HepG2 (cell line): Measurements from ENCODE around the gene SLC23A3. TPM values are rescaled to one million over a fixed set of nuclear protein-coding genes. Genes with fewer than 3 reads are reported as not detected.

Experiments
- ATAC-seq: fragments of 200-7000 bp; cut with Tn5 transposase; 3 replicates; pipeline ENCODE4 v1.9.1; 2020; ENCODE audit warnings: mild to moderate bottlenecking, moderate library complexity
- BruUV-seq: library from RNA; stranded (reverse); fragments of 400-500 nt; replicated peaks from 2 replicates; lab custom pipeline; 2021; lab: Mats Ljungman, UMichigan
- CTCF ChIA-PET: fragments of 300-600 bp; formaldehyde crosslinking; extraction: SDS; loops from one replicate; lab custom pipeline; 2021; ENCODE audit warnings: low total read pairs, inconsistent platforms, low intra/inter-chr PET ratio; lab: Yijun Ruan, JAX
- POLR2A ChIA-PET: fragments of 350-600 bp; sonication (Branson Sonifier 250); formaldehyde crosslinking; loops from one replicate; lab custom pipeline; 2020; ENCODE audit warnings: antibody characterized with exemption, inconsistent platforms; lab: Yijun Ruan, JAX
- DNase-seq: peaks from one replicate; pipeline ENCODE4 v3.0.0-alpha.2; 2015; ENCODE audit warnings: low spot score
- FAIRE-seq: peaks from 3 replicates; lab custom pipeline; 2011; peaks lifted over from hg19 to GRCh38; lab: Jason Lieb, UNC
- H2AFZ ChIP-seq: one replicate; pipeline ENCODE4 v1.6.1; 2011; ENCODE audit warnings: low read length, inconsistent platforms
- H3K27ac ChIP-seq: fragments of 300-600 bp; 3 replicates; pipeline ENCODE4 v1.8.0; 2011; ENCODE audit warnings: mixed run types, mild to moderate bottlenecking, mixed read lengths, low read length, inconsistent platforms; ENCODE audit not compliant: insufficient read depth; ENCODE audit errors: extremely low read length
- H3K27me3 ChIP-seq, 2 experiments: fragments of 200-600 bp in 1 of 2; 2 replicates in 1 of 2; 3 replicates in 1 of 2; pipeline versions ENCODE4 v1.6.0 to v1.8.0; 2011; ENCODE audit warnings: low read length in 2 of 2, mild to moderate bottlenecking in 2 of 2, moderate library complexity in 2 of 2, inconsistent platforms in 1 of 2; ENCODE audit not compliant: insufficient read depth in 2 of 2, control insufficient read depth in 1 of 2
- H3K36me3 ChIP-seq, 2 experiments: fragments of 200-600 bp in 1 of 2; replicated peaks in 1 of 2; 2 replicates in 1 of 2; 3 replicates in 1 of 2; pipeline versions ENCODE4 v1.5.1 to v1.8.0; 2011; ENCODE audit warnings: low read length in 2 of 2, inconsistent platforms in 1 of 2; ENCODE audit not compliant: insufficient read depth in 2 of 2, control insufficient read depth in 1 of 2
- H3K4me1 ChIP-seq: 2 replicates; pipeline ENCODE4 v1.5.1; 2012; ENCODE audit warnings: low read length, inconsistent platforms; ENCODE audit not compliant: insufficient read depth
- H3K4me2 ChIP-seq: 2 replicates; pipeline ENCODE4 v1.6.0; 2011; ENCODE audit warnings: low read depth, low read length, inconsistent platforms
- H3K4me3 ChIP-seq, 3 experiments: fragments of 200-600 bp in 1 of 3; sonication (generic), shearing (Covaris generic) in 1 of 3; replicated peaks in 1 of 3; 2 replicates each; pipeline ENCODE4 v1.5.1; 2011 to 2016; ENCODE audit warnings: low read length in 3 of 3, inconsistent platforms in 2 of 3, low read depth in 2 of 3, mild to moderate bottlenecking in 2 of 3, control low read depth in 1 of 3, mixed read lengths in 1 of 3; ENCODE audit not compliant: insufficient read depth in 1 of 3
- H3K79me2 ChIP-seq: one replicate; pipeline ENCODE4 v1.6.1; 2011; ENCODE audit warnings: low read length, inconsistent platforms; ENCODE audit not compliant: insufficient read depth
- H3K9ac ChIP-seq: 2 replicates; pipeline ENCODE4 v1.6.0; 2011; ENCODE audit warnings: mild to moderate bottlenecking, low read depth, low read length, inconsistent platforms; ENCODE audit not compliant: insufficient read depth
- H3K9me3 ChIP-seq: 2 replicates; pipeline ENCODE4 v1.5.1; 2012; ENCODE audit warnings: mild to moderate bottlenecking, low read length
- H4K20me1 ChIP-seq: 2 replicates; pipeline ENCODE4 v1.6.0; 2011; ENCODE audit warnings: inconsistent platforms, mild to moderate bottlenecking, low read length, moderate library complexity; ENCODE audit not compliant: insufficient read depth
- AKAP8 ChIP-seq: sonication (generic); formaldehyde crosslinking; IDR thresholded peaks from 2 replicates; pipeline ENCODE4 v1.5.1; 2020; ENCODE audit warnings: mild to moderate bottlenecking, missing genetic modification reagents
- BORCS8-MEF2B ChIP-seq: sonication (generic); formaldehyde crosslinking; IDR thresholded peaks from 2 replicates; pipeline ENCODE4 v1.8.0; 2022; ENCODE audit warnings: mild to moderate bottlenecking, missing genetic modification reagents
- DNMT1 ChIP-seq: sonication (generic); formaldehyde crosslinking; IDR thresholded peaks from 2 replicates; pipeline ENCODE4 v1.5.1; 2020; ENCODE audit warnings: mild to moderate bottlenecking, missing genetic modification reagents
- IKZF1 ChIP-seq: fragments of 450-650 bp; IDR thresholded peaks from 2 replicates; pipeline ENCODE4 v1.7.1; 2016
- IRX3 ChIP-seq: sonication (generic); formaldehyde crosslinking; IDR thresholded peaks from 2 replicates; pipeline ENCODE4 v1.8.1; 2023; ENCODE audit warnings: mild to moderate bottlenecking, low read depth, missing genetic modification reagents, borderline replicate concordance
- MIER2 ChIP-seq: IDR thresholded peaks from 2 replicates; pipeline ENCODE4 v1.6.1; 2016; ENCODE audit warnings: missing biosample characterization, missing genetic modification reagents
- PCBP1 ChIP-seq: fragments of 200-400 bp; formaldehyde crosslinking; IDR thresholded peaks from 2 replicates; pipeline ENCODE4 v1.6.1; 2017; ENCODE audit warnings: mild to moderate bottlenecking, low read depth, low read length, borderline replicate concordance
- SALL2 ChIP-seq: sonication (generic); formaldehyde crosslinking; IDR thresholded peaks from 2 replicates; pipeline ENCODE4 v1.8.1; 2023; ENCODE audit warnings: mild to moderate bottlenecking, missing genetic modification reagents, inconsistent platforms
- ZBTB1 ChIP-seq: sonication (generic); formaldehyde crosslinking; IDR thresholded peaks from 2 replicates; pipeline ENCODE4 v1.4.0; 2020; ENCODE audit warnings: missing genetic modification reagents, borderline replicate concordance
- ZBTB42 ChIP-seq: sonication (generic); formaldehyde crosslinking; IDR thresholded peaks from 2 replicates; pipeline ENCODE4 v1.5.0; 2020; ENCODE audit warnings: mild to moderate bottlenecking, missing genetic modification reagents
- ZBTB7A ChIP-seq: sonication (generic); formaldehyde crosslinking; IDR thresholded peaks from 2 replicates; pipeline ENCODE4 v1.8.0; 2022; ENCODE audit warnings: mild to moderate bottlenecking, missing genetic modification reagents
- ZBTB7B ChIP-seq: sonication (generic); formaldehyde crosslinking; IDR thresholded peaks from 2 replicates; pipeline ENCODE4 v1.4.0; 2020; ENCODE audit warnings: missing genetic modification reagents
- ZNF446 ChIP-seq: sonication (generic); formaldehyde crosslinking; IDR thresholded peaks from 2 replicates; pipeline ENCODE4 v1.5.0; 2020; ENCODE audit warnings: mild to moderate bottlenecking, missing genetic modification reagents
- ZNF605 ChIP-seq: sonication (generic); formaldehyde crosslinking; IDR thresholded peaks from 2 replicates; pipeline ENCODE4 v1.8.0; 2022; ENCODE audit warnings: mild to moderate bottlenecking, missing genetic modification reagents
- WGBS: methylation state at CpG from one replicate; pipeline ENCODE4 v1.1.6; 2017; ENCODE audit warnings: low lambda C conversion rate; 5-methylcytosine and 5-hydroxymethylcytosine counted together
- in situ Hi-C: cut with HindIII; loops from 2 replicates; pipeline ENCODE4 v1.10.0; 2017; ENCODE audit warnings: low pct_unique_long_range_greater_than_20kb; ENCODE audit not compliant: extremely low pct_ligation_motif_present
- intact Hi-C: fragments of 100-400 bp; cut with micrococcal nuclease; formaldehyde crosslinking; loops from one replicate; pipeline ENCODE4 v1.10.0; 2022; ENCODE audit not compliant: unreplicated experiment
- polyA plus RNA-seq, 8 experiments: library from polyadenylated mRNA; depleted of rRNA in 3 of 8; stranded (reverse) in 7 of 8; unstranded in 1 of 8; fragments of >200 nt; fragmentation: Illumina TruSeq in 4 of 8; extraction: Trizol in 4 of 8; gene quantifications; 2 replicates each; pipeline versions ENCODE4 v1.2.1 to v1.2.3, GENCODE V29; 2011 to 2016; ENCODE audit warnings: low read depth in 4 of 8, missing spikeins in 1 of 8, mixed read lengths in 1 of 8; ENCODE audit not compliant: insufficient read depth in 1 of 8
- total RNA-seq, 5 experiments: library from RNA; depleted of rRNA; stranded (reverse); fragments of >200 nt; fragmentation: Illumina TruSeq; extraction: Trizol; gene quantifications; 2 replicates each; pipeline ENCODE4 v1.2.3, GENCODE V29; 2016; ENCODE audit warnings: low read depth in 1 of 5
- TF ChIP-seq, protein P1 (sequence below): sonication (generic); formaldehyde crosslinking; IDR thresholded peaks from 2 replicates; pipeline ENCODE4 v1.8.0; 2022; ENCODE audit warnings: missing genetic modification reagents, mild to moderate bottlenecking, moderate library complexity, borderline replicate concordance

The SLC23A3 gene
- total and polyA plus RNA-seq, 2 of the 13 experiments (the other 11 are each of a cell fraction or from before 2014, with no cell fraction given) = 0.38 to 0.78 TPM

- TF ChIP-seq MIER2 (CRISPR knock-in tag) (0 out of 2 replicates have a peak, but pooled peaks have one; percentile 54), SALL2 (CRISPR knock-in tag) (peak; percentile 89)
- TF ChIP-seq, all 625 proteins: peak for 248
Measured at GRCh38 chr2:219207884-219208740, 38.3 kb upstream of the SLC23A3 start (continued).

- DNase-seq (no peak), FAIRE-seq (no peak), ATAC-seq (peak; percentile 21)
- Histone ChIP-seq H3K4me3 (peak overlapping the region; percentile 65 to 86 (median 69)), H3K9ac (peak overlapping the region; percentile 86), H3K27me3 (no peaks in the 10 kb centered on the region; a peak in 1 of 5 replicates), H3K79me2 (peaks cover 6% of the 10 kb centered on the region), H3K9me3 (no peaks in the 10 kb centered on the region), H3K36me3 (peaks cover 12 to 27% of the 10 kb centered on the region in 2 experiments), H3K4me1 (peaks cover 54% of the 10 kb centered on the region), H4K20me1 (no peaks in the 10 kb centered on the region), H2AFZ (no peak overlapping the region), H3K27ac (peak overlapping the region; percentile 95), H3K4me2 (peak overlapping the region; percentile 100)
- WGBS = 18% methylated on average over 22 of the region's 22 CpGs
- POLR2A ChIA-PET = interaction anchor here (0.6 to 5.6 kb wide), 25 partner anchors 10 to 181 kb away, joined by 3 to 227 read pairs (median 9); partner anchors contain the start of genes ABCB6, ANKZF1, ATG9A and CNPPD1
- CTCF ChIA-PET = interaction anchor here (2.6 kb wide), 1 partner anchor 36 kb away, joined by 8 read pairs; no protein-coding TSS in a partner anchor
- in situ Hi-C loops = loop anchor here (5.0 kb wide), 1 partner anchor 35 kb away; the partner anchor contains the start of gene SLC23A3
- TSS peak; percentile 73 for BruUV-seq
- intact Hi-C loops = no loop called here
- TF ChIP-seq BORCS8-MEF2B (CRISPR knock-in tag) = no peak
- 0 out of 2 replicates have a peak, but pooled peaks have one; percentile 13 for TF ChIP-seq AKAP8 (CRISPR knock-in tag)
- no peak for TF ChIP-seq IRX3
- TF ChIP-seq, protein P1, sequence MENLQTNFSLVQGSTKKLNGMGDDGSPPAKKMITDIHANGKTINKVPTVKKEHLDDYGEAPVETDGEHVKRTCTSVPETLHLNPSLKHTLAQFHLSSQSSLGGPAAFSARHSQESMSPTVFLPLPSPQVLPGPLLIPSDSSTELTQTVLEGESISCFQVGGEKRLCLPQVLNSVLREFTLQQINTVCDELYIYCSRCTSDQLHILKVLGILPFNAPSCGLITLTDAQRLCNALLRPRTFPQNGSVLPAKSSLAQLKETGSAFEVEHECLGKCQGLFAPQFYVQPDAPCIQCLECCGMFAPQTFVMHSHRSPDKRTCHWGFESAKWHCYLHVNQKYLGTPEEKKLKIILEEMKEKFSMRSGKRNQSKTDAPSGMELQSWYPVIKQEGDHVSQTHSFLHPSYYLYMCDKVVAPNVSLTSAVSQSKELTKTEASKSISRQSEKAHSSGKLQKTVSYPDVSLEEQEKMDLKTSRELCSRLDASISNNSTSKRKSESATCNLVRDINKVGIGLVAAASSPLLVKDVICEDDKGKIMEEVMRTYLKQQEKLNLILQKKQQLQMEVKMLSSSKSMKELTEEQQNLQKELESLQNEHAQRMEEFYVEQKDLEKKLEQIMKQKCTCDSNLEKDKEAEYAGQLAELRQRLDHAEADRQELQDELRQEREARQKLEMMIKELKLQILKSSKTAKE = no peak
- no peak for TF ChIP-seq ZBTB42 (CRISPR knock-in tag)
- 0 out of 2 replicates have a peak, but pooled peaks have one; percentile 84 for TF ChIP-seq ZNF605 (CRISPR knock-in tag)
- TF ChIP-seq ZBTB1 (CRISPR knock-in tag) = 0 out of 2 replicates have a peak, but pooled peaks have one; percentile 74
- TF ChIP-seq ZBTB7A (CRISPR knock-in tag) = no peak
- TF ChIP-seq ZNF446 (CRISPR knock-in tag) = no peak
- peak; percentile 16; the same call in 1 of the 2 replicates for TF ChIP-seq ZBTB7B (CRISPR knock-in tag)
- TF ChIP-seq DNMT1 (CRISPR knock-in tag) = no peak; the same call in 1 of the 2 replicates
- TF ChIP-seq PCBP1 = no peak
- no peak for TF ChIP-seq IKZF1
Measured at GRCh38 chr2:219207134-219207883, 37.5 kb upstream of the SLC23A3 start.
